ENCODE measurements around the gene PGA3. TPM values are rescaled to one million over a fixed set of nuclear protein-coding genes. Genes with fewer than 3 reads are reported as not detected.
A peak's percentile ranks its signal among the peaks of the same experiment; 100 is the strongest.

Gene PGA3
- total RNA-seq, 6 experiments from 2014 or later, result 0.21 to 0.37 (median 0.24) TPM; not detected in 1

- Mint-ChIP-seq H3K27ac (peak overlapping the region; percentile 34), H3K4me1 (ENCODE audit: low read depth) (peaks cover 52% of the 10 kb centered on the region), H3K4me3 (peak overlapping the region; percentile 63), H3K9me3 (peaks cover 21% of the 10 kb centered on the region), H3K27me3 (ENCODE audit: insufficient read depth) (peaks cover 5% of the 10 kb centered on the region), H3K36me3 (ENCODE audit: low read depth) (peaks cover 28% of the 10 kb centered on the region)
- DNase-seq, result peak; percentile 42
- TF ChIP-seq, protein P1, sequence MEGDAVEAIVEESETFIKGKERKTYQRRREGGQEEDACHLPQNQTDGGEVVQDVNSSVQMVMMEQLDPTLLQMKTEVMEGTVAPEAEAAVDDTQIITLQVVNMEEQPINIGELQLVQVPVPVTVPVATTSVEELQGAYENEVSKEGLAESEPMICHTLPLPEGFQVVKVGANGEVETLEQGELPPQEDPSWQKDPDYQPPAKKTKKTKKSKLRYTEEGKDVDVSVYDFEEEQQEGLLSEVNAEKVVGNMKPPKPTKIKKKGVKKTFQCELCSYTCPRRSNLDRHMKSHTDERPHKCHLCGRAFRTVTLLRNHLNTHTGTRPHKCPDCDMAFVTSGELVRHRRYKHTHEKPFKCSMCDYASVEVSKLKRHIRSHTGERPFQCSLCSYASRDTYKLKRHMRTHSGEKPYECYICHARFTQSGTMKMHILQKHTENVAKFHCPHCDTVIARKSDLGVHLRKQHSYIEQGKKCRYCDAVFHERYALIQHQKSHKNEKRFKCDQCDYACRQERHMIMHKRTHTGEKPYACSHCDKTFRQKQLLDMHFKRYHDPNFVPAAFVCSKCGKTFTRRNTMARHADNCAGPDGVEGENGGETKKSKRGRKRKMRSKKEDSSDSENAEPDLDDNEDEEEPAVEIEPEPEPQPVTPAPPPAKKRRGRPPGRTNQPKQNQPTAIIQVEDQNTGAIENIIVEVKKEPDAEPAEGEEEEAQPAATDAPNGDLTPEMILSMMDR (IDR thresholded peaks at IDR 0.05), result no peak
These were observed 44.5 kb upstream of the PGA3 start for GRCh38 chr11:61158691-61159381.

DNA sequence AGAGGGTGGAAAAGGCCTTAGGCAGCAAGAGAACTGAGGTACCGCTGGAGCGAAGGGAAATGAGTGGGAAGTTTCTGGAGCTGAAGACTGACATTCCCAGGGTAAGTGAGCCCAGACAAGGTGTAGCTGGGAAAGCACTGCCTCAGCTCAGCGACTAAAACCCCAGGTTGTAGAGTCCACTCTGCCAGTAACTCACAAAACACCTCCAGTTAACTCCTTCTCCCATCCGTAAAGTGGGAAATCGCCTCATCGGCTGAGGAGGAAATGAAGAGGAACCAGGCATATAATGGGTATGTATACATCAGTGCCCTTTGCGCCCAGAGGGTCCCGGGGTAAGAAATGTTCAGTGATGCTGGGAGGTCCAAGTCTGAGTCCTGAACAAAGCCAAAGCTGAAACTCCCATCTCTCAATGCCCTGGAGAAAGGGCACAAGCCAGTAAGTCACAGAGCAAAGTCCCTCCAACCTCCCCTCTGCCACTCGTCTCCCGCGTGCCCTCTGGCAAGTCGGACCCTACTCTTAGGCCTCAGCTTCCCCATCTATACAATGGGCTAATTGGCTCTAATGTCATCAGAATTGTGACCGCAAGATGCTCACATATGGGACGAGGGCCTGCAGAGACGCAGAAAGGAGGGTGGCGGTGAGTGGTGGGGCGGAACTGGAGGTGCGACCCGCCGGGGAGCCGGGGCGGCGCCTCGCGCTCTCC is 42.7 kb upstream of the PGA3 start:
- DNase-seq, result no peak
- peaks cover 12% of the 10 kb centered on the region for H3K27me3 Mint-ChIP-seq (ENCODE audit: insufficient read depth)
- TF ChIP-seq, protein P1 (IDR thresholded peaks at IDR 0.05), result no peak
- peak overlapping the region; percentile 80 for H3K27ac Mint-ChIP-seq
- peaks cover 4% of the 10 kb centered on the region for H3K9me3 Mint-ChIP-seq
- peak overlapping the region; percentile 91 for H3K4me3 Mint-ChIP-seq
- peaks cover 10% of the 10 kb centered on the region for H3K36me3 Mint-ChIP-seq (ENCODE audit: low read depth)
- peaks cover 44% of the 10 kb centered on the region for H3K4me1 Mint-ChIP-seq (ENCODE audit: low read depth)

- H3K27ac Mint-ChIP-seq, result peak within 1 kb of the TSS; percentile 88
- no peaks in the 10 kb centered on the region for H3K9me3 Mint-ChIP-seq
- TF ChIP-seq, protein P1 (IDR thresholded peaks at IDR 0.05), result peak; percentile 75
- peaks cover 12% of the 10 kb centered on the region for H3K27me3 Mint-ChIP-seq (ENCODE audit: insufficient read depth)
- H3K36me3 Mint-ChIP-seq (ENCODE audit: low read depth), result peaks cover 6% of the 10 kb centered on the region
- H3K4me3 Mint-ChIP-seq, result peak within 1 kb of the TSS; percentile 96
- H3K4me1 Mint-ChIP-seq (ENCODE audit: low read depth), result peaks cover 44% of the 10 kb centered on the region
- peak; percentile 77 for DNase-seq
These were observed 41.9 kb upstream of the PGA3 start, which contains the start of gene VPS37C for GRCh38 chr11:61161190-61162091. Gene VPS37C (minus strand): TSS chr11:61161426. CDS start chr11:61138829, 22,597 bp downstream.

GRCh38 chr11:61162092-61162941 is 41.0 kb upstream of the PGA3 start:
- peak overlapping the region; percentile 88 for H3K27ac Mint-ChIP-seq
- TF ChIP-seq, protein P1 (IDR thresholded peaks at IDR 0.05), result no peak
- DNase-seq, result peak; percentile 38
- H3K27me3 Mint-ChIP-seq (ENCODE audit: insufficient read depth), result peaks cover 12% of the 10 kb centered on the region
- peak overlapping the region; percentile 96 for H3K4me3 Mint-ChIP-seq
- no peaks in the 10 kb centered on the region; the same call in 1 of the 2 replicates for H3K36me3 Mint-ChIP-seq (ENCODE audit: low read depth)
- H3K4me1 Mint-ChIP-seq (ENCODE audit: low read depth), result peaks cover 44% of the 10 kb centered on the region
- no peaks in the 10 kb centered on the region for H3K9me3 Mint-ChIP-seq

All from HFFc6 (cell line).